ENCODE measurements around the gene CFDP1.
"Not testable (repeated sequence)": the region's sequence is repeated elsewhere in the genome, so short reads cannot be mapped to it uniquely, and the experiment has no call there.

CFDP1 gene

GRCh38 chr16:75471723-75472633 is 38.7 kb upstream of the CFDP1 start:
- Histone ChIP-seq H3K9ac (ENCODE audit: low read depth, low read length, poor library complexity, severe bottlenecking) (no peak overlapping the region), H3K4me3 (ENCODE audit: low read length, poor library complexity, severe bottlenecking) (no peak overlapping the region)

DNA sequence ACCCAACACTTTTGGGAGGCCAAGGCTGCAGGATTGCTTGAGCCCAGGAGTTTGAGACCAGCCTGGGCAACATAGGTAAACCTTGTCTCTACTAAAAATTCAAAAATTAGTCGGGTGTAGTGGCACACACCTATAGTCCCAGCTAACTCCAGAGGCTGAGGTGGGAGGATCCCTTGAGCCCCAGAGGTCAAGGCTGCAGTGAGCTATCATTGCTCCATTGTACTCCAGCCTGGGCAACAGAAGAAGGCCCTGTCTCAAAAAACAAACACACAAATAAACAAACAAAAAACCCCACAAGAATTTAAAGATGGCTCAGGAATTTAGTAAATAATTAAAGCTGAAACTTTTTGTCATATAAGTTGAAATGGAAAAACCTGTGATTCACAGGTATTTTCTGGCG is 33.5 kb upstream of the CFDP1 start:
- Histone ChIP-seq H3K36me3 (ENCODE audit: insufficient read depth, low read length) (no peaks in the 10 kb centered on the region), H3K79me2 (ENCODE audit: insufficient read depth, low read length) (peaks cover 22% of the 10 kb centered on the region), H3K4me2 (ENCODE audit: low read depth, low read length, poor library complexity, severe bottlenecking) (no peak overlapping the region), H3K9ac (ENCODE audit: low read depth, low read length, poor library complexity, severe bottlenecking) (no peak overlapping the region), H3K9me2 (replicated peaks; ENCODE audit: low read depth, low read length) (no peaks in the 10 kb centered on the region), H3K4me1 (ENCODE audit: insufficient read depth, low read length, poor library complexity, severe bottlenecking) (peaks cover 10% of the 10 kb centered on the region), H3K4me3 (ENCODE audit: low read length, poor library complexity, severe bottlenecking) (no peak overlapping the region), H4K20me1 (ENCODE audit: insufficient read depth, low read length, poor library complexity, severe bottlenecking) (peaks cover 22% of the 10 kb centered on the region), H3K9me3 (ENCODE audit: insufficient read depth, low read depth, low read length) (no peaks in the 10 kb centered on the region), H3F3A (ENCODE audit: low read depth) (no peaks in the 10 kb centered on the region), H2AFZ (ENCODE audit: low read length) (no peak overlapping the region), H3K27me3 (ENCODE audit: insufficient read depth, low read length, poor library complexity, severe bottlenecking) (no peaks in the 10 kb centered on the region)
- no peak for TF ChIP-seq EZH2phosphoT487 (IDR thresholded peaks at IDR 0.05; ENCODE audit: borderline replicate concordance)
- TF ChIP-seq, protein P1, sequence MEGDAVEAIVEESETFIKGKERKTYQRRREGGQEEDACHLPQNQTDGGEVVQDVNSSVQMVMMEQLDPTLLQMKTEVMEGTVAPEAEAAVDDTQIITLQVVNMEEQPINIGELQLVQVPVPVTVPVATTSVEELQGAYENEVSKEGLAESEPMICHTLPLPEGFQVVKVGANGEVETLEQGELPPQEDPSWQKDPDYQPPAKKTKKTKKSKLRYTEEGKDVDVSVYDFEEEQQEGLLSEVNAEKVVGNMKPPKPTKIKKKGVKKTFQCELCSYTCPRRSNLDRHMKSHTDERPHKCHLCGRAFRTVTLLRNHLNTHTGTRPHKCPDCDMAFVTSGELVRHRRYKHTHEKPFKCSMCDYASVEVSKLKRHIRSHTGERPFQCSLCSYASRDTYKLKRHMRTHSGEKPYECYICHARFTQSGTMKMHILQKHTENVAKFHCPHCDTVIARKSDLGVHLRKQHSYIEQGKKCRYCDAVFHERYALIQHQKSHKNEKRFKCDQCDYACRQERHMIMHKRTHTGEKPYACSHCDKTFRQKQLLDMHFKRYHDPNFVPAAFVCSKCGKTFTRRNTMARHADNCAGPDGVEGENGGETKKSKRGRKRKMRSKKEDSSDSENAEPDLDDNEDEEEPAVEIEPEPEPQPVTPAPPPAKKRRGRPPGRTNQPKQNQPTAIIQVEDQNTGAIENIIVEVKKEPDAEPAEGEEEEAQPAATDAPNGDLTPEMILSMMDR (conservative IDR thresholded peaks at IDR 0.05; ENCODE audit: low read length), result no peak

More at GRCh38 chr16:75471723-75472633, 38.7 kb upstream of the CFDP1 start:
- Histone ChIP-seq H3K9me3 (ENCODE audit: insufficient read depth, low read depth, low read length) (no peaks in the 10 kb centered on the region), H3K4me1 (ENCODE audit: insufficient read depth, low read length, poor library complexity, severe bottlenecking) (no peaks in the 10 kb centered on the region), H4K20me1 (ENCODE audit: insufficient read depth, low read length, poor library complexity, severe bottlenecking) (no peaks in the 10 kb centered on the region), H3K4me2 (ENCODE audit: low read depth, low read length, poor library complexity, severe bottlenecking) (no peak overlapping the region), H2AFZ (ENCODE audit: low read length) (no peak overlapping the region), H3K9me2 (replicated peaks; ENCODE audit: low read depth, low read length) (no peaks in the 10 kb centered on the region), H3F3A (ENCODE audit: low read depth) (no peaks in the 10 kb centered on the region), H3K27me3 (ENCODE audit: insufficient read depth, low read length, poor library complexity, severe bottlenecking) (no peaks in the 10 kb centered on the region), H3K36me3 (ENCODE audit: insufficient read depth, low read length) (no peaks in the 10 kb centered on the region), H3K79me2 (ENCODE audit: insufficient read depth, low read length) (no peaks in the 10 kb centered on the region)
- TF ChIP-seq EZH2phosphoT487 (IDR thresholded peaks at IDR 0.05; ENCODE audit: borderline replicate concordance), result no peak
- TF ChIP-seq, protein P1 (conservative IDR thresholded peaks at IDR 0.05; ENCODE audit: low read length), result peak; percentile 84

- peaks cover 45% of the 10 kb centered on the region for H3K79me2 ChIP-seq (ENCODE audit: insufficient read depth, low read length)
- H3K4me2 ChIP-seq (ENCODE audit: low read depth, low read length, poor library complexity, severe bottlenecking), result peak within 1 kb of the TSS; percentile 76
- H3K9me2 ChIP-seq (replicated peaks; ENCODE audit: low read depth, low read length), result no peaks in the 10 kb centered on the region
- peaks cover 28% of the 10 kb centered on the region for H3K4me1 ChIP-seq (ENCODE audit: insufficient read depth, low read length, poor library complexity, severe bottlenecking)
- no peak for TF ChIP-seq EZH2phosphoT487 (IDR thresholded peaks at IDR 0.05; ENCODE audit: borderline replicate concordance)
- TF ChIP-seq, protein P1 (conservative IDR thresholded peaks at IDR 0.05; ENCODE audit: low read length), result peak; percentile 100
- H3K27me3 ChIP-seq (ENCODE audit: insufficient read depth, low read length, poor library complexity, severe bottlenecking), result no peaks in the 10 kb centered on the region
- no peaks in the 10 kb centered on the region for H3K9me3 ChIP-seq (ENCODE audit: insufficient read depth, low read depth, low read length)
- peak within 1 kb of the TSS; percentile 76 for H3K4me3 ChIP-seq (ENCODE audit: low read length, poor library complexity, severe bottlenecking)
- H3F3A ChIP-seq (ENCODE audit: low read depth), result no peaks in the 10 kb centered on the region
- peak within 1 kb of the TSS; percentile 86 for H2AFZ ChIP-seq (ENCODE audit: low read length)
- H3K9ac ChIP-seq (ENCODE audit: low read depth, low read length, poor library complexity, severe bottlenecking), result peak within 1 kb of the TSS; percentile 78
- peaks cover 44% of the 10 kb centered on the region for H4K20me1 ChIP-seq (ENCODE audit: insufficient read depth, low read length, poor library complexity, severe bottlenecking)
- H3K36me3 ChIP-seq (ENCODE audit: insufficient read depth, low read length), result no peaks in the 10 kb centered on the region
These were observed 31.0 kb upstream of the CFDP1 start, which contains the start of gene TMEM170A for GRCh38 chr16:75464122-75464918. TMEM170A (minus strand) TSS chr16:75464689; CDS start chr16:75464600, 89 bp downstream.

DNA sequence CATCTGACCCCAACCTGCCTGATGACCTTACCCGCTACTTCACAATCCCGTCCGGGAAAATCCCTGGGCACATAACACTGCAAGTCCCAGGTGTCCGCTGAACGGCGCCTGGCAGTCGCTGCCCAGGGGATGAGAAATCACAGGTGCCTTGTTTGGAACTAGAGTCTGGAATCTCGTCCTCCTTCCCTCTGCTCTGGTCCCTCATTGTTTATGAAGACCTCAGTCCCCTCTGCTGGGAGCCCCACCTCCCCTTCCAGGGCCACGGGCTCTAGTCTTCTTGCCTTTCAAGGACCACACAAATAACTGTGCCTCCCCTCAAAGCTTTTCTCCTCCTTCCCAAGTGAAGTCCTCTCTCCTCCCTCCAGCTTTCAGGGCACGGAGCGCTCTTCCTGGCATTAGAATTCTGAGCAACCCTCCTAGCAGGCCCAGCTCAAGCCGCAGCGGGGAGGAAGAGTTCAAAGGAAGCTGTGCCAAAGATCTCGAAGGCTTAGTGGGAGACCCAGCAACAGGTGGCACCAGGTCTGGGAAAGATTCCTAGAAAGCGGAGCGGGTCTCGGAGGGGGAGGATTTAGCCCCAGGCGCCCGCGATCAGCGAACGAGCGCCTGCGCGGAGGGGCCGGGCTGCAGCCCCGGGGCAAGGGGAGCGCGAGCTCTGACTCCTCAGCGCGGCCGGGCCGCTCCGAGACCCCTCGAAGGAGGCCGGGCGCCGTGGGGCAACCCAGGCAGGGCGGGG is 30.3 kb upstream of the CFDP1 start:
- peak overlapping the region; percentile 76 for H3K4me2 ChIP-seq (ENCODE audit: low read depth, low read length, poor library complexity, severe bottlenecking)
- peak overlapping the region; percentile 76 for H3K4me3 ChIP-seq (ENCODE audit: low read length, poor library complexity, severe bottlenecking)
- H3K79me2 ChIP-seq (ENCODE audit: insufficient read depth, low read length), result peaks cover 50% of the 10 kb centered on the region
- H3F3A ChIP-seq (ENCODE audit: low read depth); H3K9me3 ChIP-seq (ENCODE audit: insufficient read depth, low read depth, low read length); H3K9me2 ChIP-seq (replicated peaks; ENCODE audit: low read depth, low read length); H3K36me3 ChIP-seq (ENCODE audit: insufficient read depth, low read length); H3K27me3 ChIP-seq (ENCODE audit: insufficient read depth, low read length, poor library complexity, severe bottlenecking): not testable (repeated sequence)
- peaks cover 48% of the 10 kb centered on the region for H4K20me1 ChIP-seq (ENCODE audit: insufficient read depth, low read length, poor library complexity, severe bottlenecking)
- peak overlapping the region; percentile 78 for H3K9ac ChIP-seq (ENCODE audit: low read depth, low read length, poor library complexity, severe bottlenecking)
- H2AFZ ChIP-seq (ENCODE audit: low read length), result peak overlapping the region; percentile 86
- H3K4me1 ChIP-seq (ENCODE audit: insufficient read depth, low read length, poor library complexity, severe bottlenecking), result peaks cover 28% of the 10 kb centered on the region

All from Loucy (cell line).